GM18505 (cell line): ENCODE data around the gene CSPG4.
"Not testable (repeated sequence)": the region's sequence is repeated elsewhere in the genome, so short reads cannot be mapped to it uniquely, and the experiment has no call there.

ENCODE experiments used
- ATAC-seq: cut with Tn5 transposase; IDR thresholded peaks from one replicate; pipeline ENCODE4 v1.9.1; 2021; ENCODE audit not compliant: unreplicated experiment
- POLR2A ChIP-seq: IDR thresholded peaks from 4 replicates; pipeline ENCODE4 v1.6.1; 2011; ENCODE audit warnings: borderline replicate concordance; ENCODE audit not compliant: insufficient read depth, insufficient read length; ENCODE audit errors: extremely low read depth

The CSPG4 gene

DNA sequence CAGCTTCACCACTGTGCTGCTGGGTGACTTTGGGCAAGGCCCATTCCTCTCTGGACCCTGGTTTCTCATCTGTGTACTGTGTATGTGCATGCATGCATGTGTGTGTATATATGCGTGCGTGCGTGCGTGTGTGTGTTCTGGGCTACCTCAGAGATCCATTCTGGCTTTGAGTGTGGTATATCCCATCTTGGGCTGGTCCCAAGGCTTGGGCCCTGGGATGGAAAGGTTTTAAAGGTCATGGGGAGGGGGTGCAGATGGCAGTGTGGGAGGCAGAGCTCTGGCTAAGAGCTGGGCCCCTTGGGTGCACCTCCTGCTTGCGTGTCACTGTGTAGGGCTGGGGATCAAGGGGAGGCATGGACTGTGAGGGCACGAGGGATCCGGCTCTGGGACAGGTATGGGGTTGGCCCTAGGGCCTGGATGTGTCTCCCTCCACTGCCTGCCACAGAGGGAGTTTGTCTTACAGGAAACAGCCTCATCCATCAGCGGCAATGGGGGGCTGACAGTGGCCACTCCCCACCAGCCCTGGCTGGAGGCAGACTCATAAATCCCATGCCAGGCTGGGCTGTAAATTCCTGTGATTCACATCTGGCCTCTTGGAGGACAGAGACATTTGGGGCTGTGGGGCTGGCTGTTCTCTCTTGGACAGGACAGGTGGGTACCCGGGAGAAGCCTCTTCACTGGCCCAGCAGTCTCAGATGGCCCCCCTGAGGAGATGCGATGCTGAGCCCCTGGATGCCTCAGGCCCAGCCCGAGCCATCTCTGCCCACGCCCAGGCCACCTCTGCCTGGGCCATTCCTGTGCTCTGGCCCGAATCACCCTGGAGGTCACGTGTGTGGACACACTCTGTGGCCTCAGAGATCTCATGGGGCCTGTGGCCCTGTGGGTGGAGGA lies 21.4 kb upstream of the CSPG4 start:
- no peak for ATAC-seq
- TF ChIP-seq POLR2A, result no peak

DNA sequence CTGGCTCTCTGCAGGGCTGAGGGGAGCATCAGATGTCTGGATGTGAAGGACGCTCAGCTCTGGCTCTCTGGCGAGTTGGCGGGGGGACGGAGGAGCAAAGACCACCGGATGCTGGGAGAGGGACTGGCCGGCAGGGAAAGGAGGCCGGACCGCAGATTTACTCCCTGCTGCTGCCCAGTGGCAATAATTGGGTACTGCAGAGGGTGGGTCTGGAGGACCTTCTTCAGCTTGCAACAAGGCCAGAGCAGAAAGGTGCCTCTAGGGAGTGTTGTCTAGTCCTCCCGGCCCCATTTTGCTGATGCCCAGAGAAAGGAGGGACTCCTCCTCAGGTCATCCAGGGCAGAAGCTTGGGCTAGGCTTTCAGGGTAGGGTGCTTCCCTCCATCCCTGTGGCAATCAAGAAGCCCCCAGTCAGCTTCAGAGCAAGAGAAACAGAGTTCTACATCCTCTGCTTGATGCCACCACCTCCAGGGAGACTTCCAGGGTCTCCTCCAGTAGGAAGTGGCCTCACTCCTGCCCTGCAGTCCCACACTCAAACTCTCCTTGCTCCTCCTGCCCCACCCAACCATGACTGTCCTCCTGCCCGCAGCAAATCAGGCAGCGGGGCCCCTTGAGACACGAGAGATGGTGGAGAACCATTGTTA lies 20.3 kb upstream of the CSPG4 start:
- no peak for TF ChIP-seq POLR2A
- ATAC-seq, result no peak

DNA sequence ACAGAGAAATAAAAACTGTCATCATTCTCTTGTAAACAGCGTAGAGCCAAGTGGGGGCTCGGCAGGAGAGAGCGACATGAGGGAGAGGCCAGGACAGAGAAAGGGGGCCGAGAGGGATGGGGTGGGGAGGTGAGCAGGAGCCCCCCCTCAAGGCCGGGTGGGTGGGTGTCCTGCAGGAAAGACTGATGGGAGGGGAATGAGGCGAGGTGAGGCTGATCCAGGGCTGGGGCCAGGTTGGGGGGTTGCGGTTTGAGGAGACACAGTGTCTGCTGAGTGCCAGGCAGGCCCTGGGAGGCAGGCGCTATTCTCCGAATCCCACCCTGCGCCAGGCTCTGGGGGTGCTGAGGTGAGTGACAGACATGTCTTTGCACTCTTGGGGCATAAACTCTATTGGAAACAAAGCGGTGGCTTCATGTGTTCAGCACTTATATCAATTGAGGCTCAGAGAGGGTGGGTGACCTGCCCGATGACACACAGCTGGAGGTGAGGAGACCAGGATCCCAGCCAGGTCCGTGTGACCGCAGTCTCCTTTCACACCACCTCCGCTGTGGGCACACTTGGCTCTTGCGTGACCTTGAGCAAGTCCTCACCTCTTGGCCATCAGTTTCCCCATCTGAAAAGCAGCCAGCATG lies 19.6 kb upstream of the CSPG4 start:
- no peak for TF ChIP-seq POLR2A
- ATAC-seq, result no peak

DNA sequence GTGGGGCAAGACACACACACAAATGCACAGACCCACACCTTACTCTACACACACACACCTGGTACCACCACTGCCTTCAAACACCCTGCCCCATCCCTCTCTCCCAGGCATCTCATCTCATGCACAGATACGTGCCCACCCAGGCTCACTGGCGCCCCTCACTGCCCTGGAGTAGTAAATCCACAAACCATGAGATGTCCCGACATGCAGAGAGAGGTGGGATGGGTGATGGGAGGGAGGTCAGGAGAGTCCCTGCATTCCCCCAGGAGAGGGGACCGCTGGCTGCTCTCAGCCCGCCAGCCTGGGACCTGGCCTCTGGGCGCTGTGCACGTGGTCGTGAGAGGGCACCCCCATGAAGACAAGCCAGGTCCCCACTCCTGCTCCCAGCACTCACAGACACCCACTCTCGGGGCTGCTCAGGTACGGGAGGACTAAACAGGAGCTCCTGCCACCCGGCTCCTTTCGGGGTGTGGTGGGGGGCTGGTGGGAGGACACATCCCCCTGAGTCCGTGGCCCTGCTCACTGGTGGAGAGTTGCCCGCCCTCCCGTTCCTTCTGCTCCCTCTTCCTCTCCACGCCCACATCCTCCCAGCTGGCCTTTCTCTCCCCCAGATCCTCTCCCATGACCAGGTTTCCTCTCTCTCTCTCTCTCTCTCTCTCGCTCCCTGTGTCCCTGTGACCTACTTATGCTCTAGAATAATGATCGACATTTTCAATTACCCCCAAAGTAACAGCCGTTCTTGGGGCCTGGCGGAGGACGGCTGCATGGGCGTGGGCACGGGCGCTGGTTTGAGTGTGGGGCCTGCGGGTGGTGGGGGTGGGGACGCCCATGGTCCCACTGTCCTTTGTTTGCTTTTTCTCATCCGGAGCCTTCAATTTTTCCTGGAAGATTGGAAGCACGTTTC lies 18.9 kb upstream of the CSPG4 start:
- TF ChIP-seq POLR2A, result no peak
- ATAC-seq, result no peak

DNA sequence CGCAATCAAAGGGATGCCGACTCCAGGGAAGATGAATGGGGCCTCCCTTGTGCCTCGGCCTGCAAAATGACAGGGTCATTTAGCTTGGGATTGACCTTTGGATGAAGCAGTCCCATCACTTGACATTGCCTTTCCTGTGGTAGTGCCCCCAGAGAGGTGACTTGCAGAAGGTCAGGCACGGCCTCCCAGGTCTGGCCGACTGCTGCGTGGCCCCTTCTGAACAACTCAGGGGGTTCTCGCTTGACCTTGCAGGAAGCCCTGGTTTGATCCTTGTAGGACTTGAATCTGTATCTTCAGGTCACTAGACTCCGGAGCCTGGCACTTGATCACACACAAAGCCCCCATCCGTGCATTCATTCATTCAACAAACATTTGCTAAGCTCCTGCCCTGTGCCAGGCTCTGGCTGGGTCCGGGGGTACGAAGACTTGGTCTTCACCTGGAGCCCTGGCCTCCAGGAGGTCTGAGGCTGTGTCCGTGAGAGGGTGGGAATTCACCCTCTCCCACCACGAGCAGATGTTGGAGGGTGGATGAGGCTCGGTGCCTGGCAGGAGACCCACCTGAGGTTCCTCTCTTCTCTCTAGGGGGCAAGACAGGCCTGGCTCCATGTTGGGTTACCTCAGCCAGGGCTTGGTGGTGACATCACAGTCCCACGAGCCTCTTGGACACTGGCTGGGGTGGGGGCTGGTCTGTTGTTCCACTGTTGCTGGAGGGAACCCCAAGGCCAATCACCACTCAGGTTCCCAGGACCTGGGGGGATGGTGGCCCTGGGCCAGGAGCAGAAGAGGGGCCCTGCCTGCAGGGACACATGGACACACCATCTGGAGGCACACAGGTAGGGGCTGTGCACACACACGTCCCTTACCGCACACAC lies 18.0 kb upstream of the CSPG4 start:
- not testable (repeated sequence) for ATAC-seq

DNA sequence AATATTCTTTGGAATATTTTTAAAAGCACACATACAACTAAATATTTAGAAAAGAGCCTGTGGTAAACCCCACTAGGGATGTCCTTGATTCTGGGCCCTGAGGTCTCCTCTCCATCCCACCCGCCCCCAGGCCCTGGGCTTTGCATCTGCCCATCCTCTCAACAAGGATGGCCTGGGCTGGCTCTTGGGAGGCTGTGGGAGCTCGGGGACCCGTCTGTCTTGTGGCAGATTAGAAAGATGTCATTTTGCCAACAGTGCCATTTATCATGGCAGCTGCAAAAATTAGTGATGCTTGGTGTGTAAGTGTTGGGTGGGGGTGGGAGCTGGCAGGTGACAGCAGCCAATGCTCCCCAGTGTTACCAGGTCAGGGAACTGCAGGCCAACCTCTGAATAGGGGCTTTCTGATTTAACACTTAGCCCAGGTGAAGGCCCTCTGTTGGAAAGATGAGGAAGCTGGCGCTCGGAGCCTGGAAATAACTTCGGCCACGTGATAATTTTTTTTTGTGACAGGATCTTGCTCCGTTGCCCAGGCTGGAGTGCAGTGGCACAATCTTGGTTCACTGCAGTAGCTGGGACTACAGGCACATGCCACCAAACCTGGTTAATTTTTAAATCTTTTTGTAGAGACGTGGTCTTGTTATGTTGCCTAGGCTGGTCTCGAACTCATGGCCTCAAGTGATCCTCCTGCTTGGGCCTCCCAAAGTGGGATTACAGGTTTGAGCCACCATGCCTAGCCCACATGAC lies 16.9 kb upstream of the CSPG4 start:
- no peak for ATAC-seq
- TF ChIP-seq POLR2A, result no peak

DNA sequence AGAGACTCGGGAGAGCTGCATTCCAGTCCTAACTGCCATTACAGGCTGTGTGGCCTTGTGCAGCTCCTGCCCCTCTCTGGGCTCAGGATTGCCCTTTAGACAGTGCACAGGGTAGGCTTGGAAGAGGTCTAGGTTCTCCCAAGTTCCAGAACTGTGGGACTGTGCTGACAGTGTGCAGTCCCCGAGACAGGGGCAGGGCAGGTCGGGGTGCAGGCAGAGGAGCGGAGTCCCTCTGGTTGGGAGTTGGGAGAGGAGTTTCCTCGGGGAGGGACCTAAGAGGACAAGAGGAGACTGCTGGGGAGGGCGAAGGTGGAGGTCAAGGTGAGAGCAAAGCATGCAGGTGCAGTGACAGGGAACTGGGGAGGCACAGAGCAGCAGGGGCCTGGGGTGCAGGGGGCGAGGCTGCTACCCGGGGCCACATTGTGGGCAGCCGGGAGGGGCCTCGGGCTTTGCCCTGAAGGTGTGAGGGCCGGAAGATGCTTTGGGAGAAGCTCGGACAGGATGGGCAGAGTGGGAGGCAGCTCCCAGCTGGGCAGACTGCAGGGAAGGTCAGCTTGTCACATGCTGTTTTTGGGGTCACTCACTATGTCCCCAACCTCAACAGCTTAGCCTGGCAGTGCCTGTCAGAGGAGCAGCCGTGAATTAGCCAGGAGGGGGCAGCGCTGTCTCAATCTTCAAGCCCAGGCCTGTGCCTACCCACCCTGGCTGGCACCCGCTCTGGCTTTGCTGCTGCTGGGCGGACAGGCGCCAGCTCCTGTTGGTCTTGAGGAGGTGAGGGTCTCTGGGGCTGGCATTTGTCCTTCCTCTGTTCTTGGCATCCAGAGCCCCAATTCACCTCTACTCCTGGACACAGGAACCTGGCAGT lies 15.4 kb upstream of the CSPG4 start:
- TF ChIP-seq POLR2A, result no peak
- no peak for ATAC-seq

DNA sequence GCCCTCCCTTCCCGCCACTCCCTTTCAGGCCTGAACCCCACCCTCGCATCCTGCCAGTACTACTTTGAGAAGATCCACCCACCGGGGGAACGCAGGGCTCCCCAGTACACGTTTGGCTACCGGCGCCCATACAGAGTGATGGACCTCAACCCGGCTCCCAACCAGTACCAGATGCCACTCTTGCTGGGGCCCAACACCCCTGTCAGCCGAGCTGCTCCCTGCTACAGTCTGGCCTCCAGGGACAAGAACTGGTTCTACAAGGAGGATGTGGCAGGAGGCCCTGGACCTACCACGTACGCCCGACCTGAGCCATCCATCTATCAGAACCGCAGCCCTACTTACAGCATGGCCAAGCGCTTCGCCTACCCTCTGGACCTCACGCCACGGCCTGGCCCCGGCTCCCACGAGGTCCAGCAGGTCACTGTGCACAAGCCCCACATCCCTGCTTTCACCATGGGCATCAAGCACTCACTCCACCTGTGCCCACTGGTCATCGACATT lies 14.4 kb upstream of the CSPG4 start:
- no peak for ATAC-seq
- no peak for TF ChIP-seq POLR2A

DNA sequence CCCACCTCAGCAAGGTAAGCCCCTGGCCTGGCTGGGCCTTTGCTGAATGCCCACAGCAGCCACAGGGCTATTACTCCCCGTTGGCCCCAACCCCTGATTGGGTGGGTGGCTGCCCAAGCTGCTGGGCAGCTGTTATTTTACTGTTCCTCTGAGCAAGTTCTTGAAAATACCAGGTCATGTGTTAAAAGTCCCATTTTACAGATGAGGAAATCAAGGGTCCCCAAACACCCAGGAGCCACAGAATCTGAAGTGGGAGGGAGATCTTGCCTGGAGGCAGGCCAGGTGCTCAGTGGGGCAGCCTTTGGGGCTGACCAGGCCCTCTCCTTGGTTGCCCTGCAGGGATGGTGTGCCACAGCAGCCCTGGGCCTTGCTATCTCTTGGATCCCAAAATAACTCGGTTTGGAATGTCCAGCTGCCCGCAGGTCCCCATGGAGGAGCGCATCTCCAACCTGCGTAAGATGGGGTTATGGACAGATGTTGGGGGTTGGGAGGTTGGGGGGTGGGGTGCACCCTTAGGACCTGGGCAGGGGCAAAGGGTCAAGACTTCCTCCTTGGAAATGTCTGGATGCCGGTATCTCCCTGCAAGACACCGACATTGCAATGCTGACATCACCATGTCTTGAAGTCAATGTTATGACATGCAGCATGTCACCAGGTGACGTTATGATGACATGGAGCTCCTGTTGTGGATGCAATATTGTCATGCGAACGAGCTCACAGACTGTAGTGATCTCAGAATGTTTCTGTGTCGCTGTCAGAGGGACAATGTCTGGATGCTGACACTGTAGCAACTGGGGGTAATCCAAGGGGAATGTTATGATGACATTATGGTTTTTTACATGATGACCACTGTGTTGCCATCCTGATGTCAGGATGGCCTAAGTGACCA lies 13.3 kb upstream of the CSPG4 start:
- no peak for TF ChIP-seq POLR2A
- ATAC-seq, result no peak
